GOT3 (cell line): ENCODE results near the gene PRDM2.
"Not testable (repeated sequence)": the region's sequence is repeated elsewhere in the genome, so short reads cannot be mapped to it uniquely, and the experiment has no call there.

Source experiments
- DNase-seq: peaks from one replicate; lab custom pipeline; 2025; ENCODE audit warnings: mixed read lengths; lab: John Stamatoyannopoulos, UW

PRDM2 gene

GRCh38 chr1:13699510-13699909 lies 478 bp upstream of the PRDM2 start:
- DNase-seq = no peak

GRCh38 chr1:13700521-13701270 lies 708 bp downstream of the PRDM2 start:
- DNase-seq = no peak

- DNase-seq = no peak
Measured at GRCh38 chr1:13701271-13701640, 1.3 kb downstream of the PRDM2 start.

GRCh38 chr1:13702425-13703127 lies 2.6 kb downstream of the PRDM2 start:
- no peak for DNase-seq

- no peak for DNase-seq
Measured at GRCh38 chr1:13703128-13703513, 3.1 kb downstream of the PRDM2 start.

GRCh38 chr1:13703558-13704490 lies 3.8 kb downstream of the PRDM2 start:
- DNase-seq = no peak

- no peak for DNase-seq
Measured at GRCh38 chr1:13706046-13706445, 6.1 kb downstream of the PRDM2 start.

- DNase-seq = no peak
Measured at GRCh38 chr1:13707164-13707563, 7.2 kb downstream of the PRDM2 start.

- DNase-seq = no peak
Measured at GRCh38 chr1:13708380-13708982, 8.5 kb downstream of the PRDM2 start.

GRCh38 chr1:13710086-13710485 lies 10.1 kb downstream of the PRDM2 start:
- DNase-seq = no peak

- no peak for DNase-seq
Measured at GRCh38 chr1:13714851-13715250, 14.9 kb downstream of the PRDM2 start.

- not testable (repeated sequence) for DNase-seq
Measured at GRCh38 chr1:13715616-13716287, 15.8 kb downstream of the PRDM2 start.

GRCh38 chr1:13722808-13723360 lies 22.9 kb downstream of the PRDM2 start:
- no peak for DNase-seq

- DNase-seq = peak; percentile 5
Measured at GRCh38 chr1:13723810-13724209, 23.8 kb downstream of the PRDM2 start.

GRCh38 chr1:13725714-13726175 lies 25.8 kb downstream of the PRDM2 start:
- no peak for DNase-seq

GRCh38 chr1:13728091-13728715 lies 28.2 kb downstream of the PRDM2 start:
- no peak for DNase-seq

- no peak for DNase-seq
Measured at GRCh38 chr1:13730291-13730690, 30.3 kb downstream of the PRDM2 start.

GRCh38 chr1:13730751-13731482 lies 30.9 kb downstream of the PRDM2 start:
- no peak for DNase-seq

- DNase-seq = no peak
Measured at GRCh38 chr1:13731897-13732296, 31.9 kb downstream of the PRDM2 start.
